RCC 7860 (cell line): Measurements from ENCODE around the gene MDM1.

ENCODE experiments used
- DNase-seq: peaks from one replicate; pipeline ENCODE4 v3.0.0-alpha.2; 2015; ENCODE audit warnings: low spot score
- FAIRE-seq: peaks from 2 replicates; lab custom pipeline; 2012; peaks lifted over from hg19 to GRCh38; lab: Jason Lieb, UNC

MDM1 gene

GRCh38 chr12:68279227-68280054 lies 52.7 kb downstream of the MDM1 start:
- DNase-seq (no peak), FAIRE-seq (no peak)

- FAIRE-seq (no peak), DNase-seq (no peak)
Observed at GRCh38 chr12:68276402-68276930, 55.7 kb downstream of the MDM1 start.

DNA sequence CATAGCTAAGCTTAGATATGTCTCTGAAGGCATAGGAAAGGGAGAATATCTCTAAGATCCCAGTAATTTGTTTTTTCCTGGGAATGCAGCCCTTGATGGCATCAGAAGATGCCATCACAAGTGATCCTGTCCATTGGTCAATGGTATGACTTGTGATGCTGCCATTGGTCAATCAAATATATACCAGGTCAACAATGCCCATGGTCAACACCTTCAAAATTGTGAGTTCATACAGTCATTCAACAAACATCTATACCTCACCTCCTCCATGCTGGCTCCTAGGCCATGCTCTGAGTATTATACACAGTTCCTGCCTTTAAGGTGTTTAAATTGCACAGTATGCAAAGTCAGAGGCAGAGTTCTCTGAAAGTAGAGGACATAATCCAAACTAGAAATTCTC lies 59.4 kb downstream of the MDM1 start:
- FAIRE-seq: no peak
- DNase-seq: no peak

DNA sequence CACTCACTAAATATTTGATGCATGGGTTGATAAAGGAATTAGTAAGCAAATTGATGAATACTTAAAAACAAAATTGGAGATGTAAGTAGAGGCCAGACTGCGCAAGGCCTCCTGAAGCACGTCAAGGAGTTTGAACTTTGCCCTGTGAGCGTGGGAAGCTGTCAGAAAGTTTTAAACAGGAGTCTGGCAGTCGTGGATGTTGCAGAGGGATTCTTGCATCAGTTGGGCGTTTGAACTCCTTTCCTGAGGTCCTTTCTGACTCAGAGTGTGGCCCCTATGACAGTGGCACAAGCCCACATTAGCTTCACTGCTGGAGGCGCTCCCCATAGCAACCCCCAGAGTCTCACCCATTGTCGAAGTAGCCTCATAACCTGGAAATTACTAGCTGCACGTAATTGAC lies 60.8 kb downstream of the MDM1 start:
- FAIRE-seq (no peak), DNase-seq (no peak)

- FAIRE-seq (no peak), DNase-seq (no peak)
Observed at GRCh38 chr12:68270358-68270757, 61.8 kb downstream of the MDM1 start.

- DNase-seq (no peak), FAIRE-seq (no peak)
Observed at GRCh38 chr12:68269779-68270178, 62.4 kb downstream of the MDM1 start.

DNA sequence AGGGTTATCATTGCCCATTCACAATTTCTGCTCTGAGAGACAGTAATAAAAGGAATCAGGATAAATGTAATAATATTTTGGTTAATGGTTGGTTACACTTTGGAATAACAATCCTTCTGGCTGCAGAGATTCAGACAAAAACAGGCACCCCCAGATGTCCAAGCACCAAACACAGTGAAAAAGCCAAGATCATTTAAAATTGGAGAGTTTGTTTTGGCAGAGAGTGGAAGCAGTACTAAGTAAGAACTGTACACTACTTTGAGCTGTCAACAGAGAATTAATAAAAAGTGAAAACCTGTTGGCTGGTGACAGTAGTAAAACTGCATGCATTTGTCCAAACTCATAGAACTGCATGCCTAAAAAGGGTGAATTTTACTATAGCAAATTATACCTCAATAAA lies 63.2 kb downstream of the MDM1 start:
- no peak for FAIRE-seq
- DNase-seq: no peak

DNA sequence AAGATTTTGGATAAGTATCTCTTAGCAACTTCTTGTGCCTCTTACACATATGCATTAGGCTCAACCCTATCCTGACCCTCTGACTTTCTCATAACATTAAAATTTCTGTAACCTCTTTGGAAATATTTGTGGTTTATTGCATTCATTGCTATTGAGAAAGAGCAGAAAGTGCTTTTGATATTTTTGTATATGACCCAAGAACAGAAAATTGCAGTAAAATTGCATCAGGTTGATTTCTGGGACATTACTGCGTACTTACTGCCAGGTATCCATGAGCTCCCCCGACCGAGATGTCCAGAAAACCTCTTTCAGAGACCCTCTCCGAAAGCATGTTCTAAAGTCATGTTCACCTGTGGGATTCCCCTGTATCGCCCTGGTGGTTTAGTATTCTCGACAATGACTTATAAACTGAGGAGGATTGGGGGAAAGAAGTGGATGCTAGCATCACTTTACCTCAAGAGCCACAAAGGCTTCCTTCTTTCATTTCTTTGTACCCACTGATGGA lies 64.2 kb downstream of the MDM1 start:
- no peak for DNase-seq
- no peak for FAIRE-seq

GRCh38 chr12:68264857-68265256 lies 67.3 kb downstream of the MDM1 start:
- FAIRE-seq: no peak
- no peak for DNase-seq

DNA sequence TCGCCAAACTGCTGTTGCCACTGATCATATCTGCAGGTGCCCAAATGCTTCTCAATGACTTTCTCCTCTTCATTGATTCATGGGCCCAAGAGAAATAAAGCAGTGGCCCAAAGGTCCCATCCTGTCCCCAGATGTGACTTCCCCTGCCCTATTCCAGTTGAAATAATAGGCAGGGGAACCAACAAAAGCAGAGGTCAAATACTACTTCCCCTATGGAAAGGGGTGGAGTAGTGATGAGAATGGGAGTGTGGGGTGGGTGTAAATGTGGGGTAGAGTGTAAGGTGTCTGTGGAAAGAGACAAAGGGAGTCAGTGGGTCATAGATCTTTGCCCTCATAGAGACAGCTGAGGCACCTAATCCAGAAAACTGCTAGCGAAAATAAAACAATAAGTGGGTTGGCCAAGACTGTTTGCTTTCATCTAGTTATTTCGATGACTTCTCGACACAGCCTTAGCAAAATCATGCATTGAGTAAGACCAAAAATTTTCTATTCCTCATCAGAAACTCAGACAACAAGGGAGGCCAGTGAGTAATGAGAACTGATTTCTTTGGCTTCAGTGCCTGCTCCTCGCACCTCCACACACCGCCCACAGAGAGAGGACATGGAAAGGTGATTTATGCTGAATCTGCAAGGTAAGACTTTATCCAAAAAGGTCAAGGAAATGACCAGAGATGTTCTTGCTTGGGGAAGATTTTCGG lies 67.9 kb downstream of the MDM1 start:
- FAIRE-seq: no peak

DNA sequence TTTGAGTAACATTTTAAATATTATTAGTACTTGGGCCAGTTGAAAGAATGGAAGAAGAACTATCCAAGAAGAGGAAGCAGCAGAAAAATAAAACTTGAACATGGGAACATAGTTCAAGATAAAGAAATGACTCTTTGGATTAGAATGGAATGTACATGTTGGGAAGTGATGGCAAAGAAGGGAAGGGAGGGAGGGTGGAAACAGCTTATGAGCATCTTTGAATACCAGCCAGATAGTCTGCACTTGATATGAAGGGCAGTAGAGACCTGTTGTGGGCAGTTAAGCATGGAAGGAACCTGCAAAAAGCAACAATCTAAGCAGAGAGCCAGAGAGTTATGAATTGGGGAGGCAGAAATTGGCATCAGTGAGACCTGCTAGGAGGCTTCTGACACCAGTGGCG lies 68.8 kb downstream of the MDM1 start:
- no peak for DNase-seq

More for the DNA sequence above, 67.9 kb downstream of the MDM1 start:
- DNase-seq: no peak

GRCh38 chr12:68261896-68262295 lies 70.3 kb downstream of the MDM1 start:
- FAIRE-seq: no peak
- no peak for DNase-seq

More for the DNA sequence above, 68.8 kb downstream of the MDM1 start:
- FAIRE-seq: no peak

DNA sequence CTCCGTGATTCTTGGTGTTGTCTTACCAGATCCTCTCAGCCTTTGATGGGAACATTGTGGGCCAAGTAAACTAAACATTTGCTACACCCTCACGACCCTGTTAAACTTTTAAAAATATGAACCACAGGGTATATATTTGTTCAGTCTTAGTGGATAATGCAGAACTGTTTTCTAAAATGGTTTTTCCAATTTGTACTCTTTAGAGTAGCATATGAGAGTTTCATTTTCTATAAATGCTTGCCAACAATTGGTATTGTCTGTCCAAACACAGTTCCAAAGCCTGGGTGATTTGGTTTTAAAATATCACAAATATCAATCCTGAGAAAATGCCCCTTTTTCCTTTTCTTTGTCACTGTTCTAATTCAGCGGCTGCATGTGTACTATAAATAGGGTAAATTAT lies 72.0 kb downstream of the MDM1 start:
- DNase-seq (no peak), FAIRE-seq (no peak)

GRCh38 chr12:68259318-68259940 lies 72.7 kb downstream of the MDM1 start:
- FAIRE-seq (peak; percentile 92), DNase-seq (peak; percentile 59)

- no peak for DNase-seq
- no peak for FAIRE-seq
Observed at GRCh38 chr12:68253504-68253903, 78.7 kb downstream of the MDM1 start, which contains the start of gene IL22. Gene IL22 (minus strand): TSS chr12:68253604. CDS start chr12:68253448, 156 bp downstream.

DNA sequence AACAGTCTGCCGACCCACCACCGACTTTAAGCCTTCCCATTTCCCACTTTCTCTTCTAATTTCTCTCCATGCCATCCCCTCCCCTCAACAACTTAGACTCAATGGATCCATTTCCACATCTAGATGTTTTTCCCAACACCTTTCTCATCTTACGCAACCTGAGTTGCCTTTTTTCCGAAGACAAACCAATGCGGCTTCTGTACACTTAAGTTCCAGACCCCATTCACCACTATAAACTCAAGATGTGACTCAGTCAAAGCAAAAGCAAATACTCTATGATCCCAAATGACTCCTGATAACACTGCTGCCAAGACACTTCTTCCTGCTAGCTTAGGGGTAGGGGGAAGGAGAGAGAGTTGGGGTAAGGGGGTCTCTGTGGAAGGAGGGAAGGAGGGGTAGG lies 80.1 kb downstream of the MDM1 start:
- DNase-seq (no peak), FAIRE-seq (no peak)

GRCh38 chr12:68250454-68250853 lies 81.7 kb downstream of the MDM1 start:
- DNase-seq (no peak), FAIRE-seq (no peak)

- DNase-seq: no peak
- FAIRE-seq: no peak
Observed at GRCh38 chr12:68247785-68248184, 84.4 kb downstream of the MDM1 start.

DNA sequence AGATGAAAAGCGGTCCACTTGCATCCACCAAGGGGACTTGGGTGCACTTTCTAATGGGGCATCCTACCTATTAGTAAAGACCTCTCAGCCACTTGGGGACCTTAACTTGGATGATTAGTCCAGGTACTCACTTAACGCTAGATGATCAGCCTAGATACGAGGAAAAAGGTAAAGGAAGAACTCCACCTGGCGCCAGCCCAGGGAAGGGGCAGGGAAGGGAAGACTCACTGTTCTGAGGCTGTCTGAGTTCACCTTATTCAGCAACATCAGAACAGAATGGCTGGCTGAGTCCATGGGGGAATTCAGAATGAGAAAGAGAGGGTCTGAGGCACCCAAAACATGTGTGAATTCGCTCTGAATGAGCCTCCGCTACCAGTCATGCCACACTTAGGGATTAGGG lies 85.8 kb downstream of the MDM1 start:
- no peak for FAIRE-seq

GRCh38 chr12:68245180-68246021 lies 86.8 kb downstream of the MDM1 start:
- DNase-seq: no peak
- FAIRE-seq: no peak

More for the DNA sequence above, 85.8 kb downstream of the MDM1 start:
- no peak for DNase-seq
